HepG2 (cell line): Measurements from ENCODE around the gene PLEKHB2. TPM values are rescaled to one million over a fixed set of nuclear protein-coding genes. Genes with fewer than 3 reads are reported as not detected.

Source experiments
- ARNTL ChIP-seq: sonication (generic); formaldehyde crosslinking; IDR thresholded peaks from 2 replicates; pipeline ENCODE4 v1.4.0; 2020; ENCODE audit warnings: mild to moderate bottlenecking, missing genetic modification reagents
- ATAD3A ChIP-seq: sonication (generic); formaldehyde crosslinking; IDR thresholded peaks from 2 replicates; pipeline ENCODE4 v1.4.0; 2020; ENCODE audit warnings: missing genetic modification reagents
- ATF4 ChIP-seq, 2 experiments: fragments of 450-650 bp in 1 of 2; sonication (generic) in 1 of 2; formaldehyde crosslinking; IDR thresholded peaks; 2 replicates each; pipeline versions ENCODE4 v1.5.0 to v1.8.0; 2020 to 2022; ENCODE audit warnings: mild to moderate bottlenecking in 1 of 2, missing genetic modification reagents in 1 of 2
- CBFB ChIP-seq: sonication (generic); formaldehyde crosslinking; IDR thresholded peaks from 2 replicates; pipeline ENCODE4 v1.4.0; 2020; ENCODE audit warnings: missing genetic modification reagents
- CHD2 ChIP-seq: IDR thresholded peaks from 2 replicates; pipeline ENCODE4 v1.6.1; 2011; ENCODE audit warnings: low read depth, low read length, improper control_type of control experiment
- CREB1 ChIP-seq, 2 experiments: fragments of 450-650 bp in 1 of 2; IDR thresholded peaks; 2 replicates each; pipeline ENCODE4 v1.6.1; 2016 to 2017; ENCODE audit warnings: control low read depth in 1 of 2, mild to moderate bottlenecking in 1 of 2, missing compliant biosample characterization in 1 of 2, missing genetic modification characterization in 1 of 2
- ETV6 ChIP-seq: sonication (generic); formaldehyde crosslinking; conservative IDR thresholded peaks from 2 replicates; pipeline ENCODE4 v1.4.0; 2020; ENCODE audit warnings: missing genetic modification reagents
- FOXK1 ChIP-seq: sonication (generic); formaldehyde crosslinking; IDR thresholded peaks from 2 replicates; pipeline ENCODE4 v1.4.0; 2020; ENCODE audit warnings: low read depth, missing genetic modification reagents, borderline replicate concordance
- FOXK2 ChIP-seq: fragments of 450-650 bp; IDR thresholded peaks from 2 replicates; pipeline ENCODE4 v1.6.1; 2016
- FOXO1 ChIP-seq: sonication (generic); formaldehyde crosslinking; IDR thresholded peaks from 2 replicates; pipeline ENCODE4 v1.4.0; 2020; ENCODE audit warnings: missing genetic modification reagents
- HIVEP1 ChIP-seq: sonication (generic); formaldehyde crosslinking; IDR thresholded peaks from 2 replicates; pipeline ENCODE4 v1.4.0; 2020; ENCODE audit warnings: mild to moderate bottlenecking, missing genetic modification reagents
- ISX ChIP-seq: sonication (generic); formaldehyde crosslinking; conservative IDR thresholded peaks from 2 replicates; pipeline ENCODE4 v1.5.0; 2020; ENCODE audit warnings: missing genetic modification reagents
- NFKB2 ChIP-seq: sonication (generic); formaldehyde crosslinking; IDR thresholded peaks from 2 replicates; pipeline ENCODE4 v1.4.0; 2020; ENCODE audit warnings: missing genetic modification reagents, borderline replicate concordance
- PHF20 ChIP-seq: sonication (generic); formaldehyde crosslinking; IDR thresholded peaks from 2 replicates; pipeline ENCODE4 v1.5.0; 2020; ENCODE audit warnings: mild to moderate bottlenecking, missing genetic modification reagents
- POLR2AphosphoS2 ChIP-seq: IDR thresholded peaks from 2 replicates; pipeline ENCODE4 v1.6.1; 2011; ENCODE audit warnings: low read depth, low read length, improper control_type of control experiment
- PRMT3 ChIP-seq: sonication (generic); formaldehyde crosslinking; IDR thresholded peaks from 2 replicates; pipeline ENCODE4 v1.8.1; 2022; ENCODE audit warnings: low read depth, mild to moderate bottlenecking, moderate library complexity, missing genetic modification reagents, borderline replicate concordance
- SAP130 ChIP-seq: IDR thresholded peaks from 2 replicates; pipeline ENCODE4 v1.6.1; 2016; ENCODE audit warnings: low read depth
- SCMH1 ChIP-seq: sonication (generic); formaldehyde crosslinking; IDR thresholded peaks from 2 replicates; pipeline ENCODE4 v1.9.0; 2021; ENCODE audit warnings: missing genetic modification reagents, mild to moderate bottlenecking, borderline replicate concordance
- SMAD9 ChIP-seq: sonication (generic); formaldehyde crosslinking; IDR thresholded peaks from 2 replicates; pipeline ENCODE4 v1.5.1; 2020; ENCODE audit warnings: mild to moderate bottlenecking, missing genetic modification reagents
- SOX6 ChIP-seq, 2 experiments: fragments of 450-650 bp in 1 of 2; sonication (generic) in 1 of 2; formaldehyde crosslinking in 1 of 2; IDR thresholded peaks; 2 replicates each; pipeline versions ENCODE4 v1.4.0 to v1.6.1; 2017 to 2020; ENCODE audit warnings: antibody characterized with exemption in 1 of 2, mild to moderate bottlenecking in 1 of 2, missing genetic modification reagents in 1 of 2
- TCF12 ChIP-seq, 2 experiments: fragments of 450-650 bp in 1 of 2; sonication (generic) in 1 of 2; formaldehyde crosslinking in 1 of 2; IDR thresholded peaks; 2 replicates each; pipeline versions ENCODE4 v1.6.1 to v1.8.0; 2017 to 2022; ENCODE audit warnings: antibody characterized with exemption in 1 of 2, mild to moderate bottlenecking in 1 of 2, missing genetic modification reagents in 1 of 2, moderate library complexity in 1 of 2
- ZNF256 ChIP-seq: sonication (generic); formaldehyde crosslinking; conservative IDR thresholded peaks from 2 replicates; pipeline ENCODE4 v1.4.0; 2020; ENCODE audit warnings: missing genetic modification reagents
- ZNF33B ChIP-seq: sonication (generic); formaldehyde crosslinking; IDR thresholded peaks from 2 replicates; pipeline ENCODE4 v1.5.1; 2020; ENCODE audit warnings: mild to moderate bottlenecking, missing genetic modification reagents
- ZNF570 ChIP-seq: sonication (generic); formaldehyde crosslinking; IDR thresholded peaks from 2 replicates; pipeline ENCODE4 v1.4.0; 2020; ENCODE audit warnings: mild to moderate bottlenecking, missing genetic modification reagents, borderline replicate concordance
- ZNF615 ChIP-seq: sonication (generic); formaldehyde crosslinking; IDR thresholded peaks from 2 replicates; pipeline ENCODE4 v1.5.0; 2020; ENCODE audit warnings: mild to moderate bottlenecking, missing genetic modification reagents, borderline replicate concordance
- ZNF781 ChIP-seq: sonication (generic); formaldehyde crosslinking; IDR thresholded peaks from 2 replicates; pipeline ENCODE4 v1.5.1; 2020; ENCODE audit warnings: borderline replicate concordance, mild to moderate bottlenecking, missing genetic modification reagents; ENCODE audit errors: not compliant biosample characterization
- polyA plus RNA-seq, 8 experiments: library from polyadenylated mRNA; depleted of rRNA in 3 of 8; stranded (reverse) in 7 of 8; unstranded in 1 of 8; fragments of >200 nt; fragmentation: Illumina TruSeq in 4 of 8; extraction: Trizol in 4 of 8; gene quantifications; 2 replicates each; pipeline versions ENCODE4 v1.2.1 to v1.2.3, GENCODE V29; 2011 to 2016; ENCODE audit warnings: low read depth in 4 of 8, missing spikeins in 1 of 8, mixed read lengths in 1 of 8; ENCODE audit not compliant: insufficient read depth in 1 of 8
- total RNA-seq, 5 experiments: library from RNA; depleted of rRNA; stranded (reverse); fragments of >200 nt; fragmentation: Illumina TruSeq; extraction: Trizol; gene quantifications; 2 replicates each; pipeline ENCODE4 v1.2.3, GENCODE V29; 2016; ENCODE audit warnings: low read depth in 1 of 5
- TF ChIP-seq, protein P1 (sequence below): IDR thresholded peaks from 2 replicates; pipeline ENCODE4 v1.6.1; 2016; ENCODE audit warnings: low read depth, control low read depth

Gene PLEKHB2
- total and polyA plus RNA-seq, 2 of the 13 experiments (the other 11 are each of a cell fraction or from before 2014, with no cell fraction given), result 73.0 to 78.9 TPM

DNA sequence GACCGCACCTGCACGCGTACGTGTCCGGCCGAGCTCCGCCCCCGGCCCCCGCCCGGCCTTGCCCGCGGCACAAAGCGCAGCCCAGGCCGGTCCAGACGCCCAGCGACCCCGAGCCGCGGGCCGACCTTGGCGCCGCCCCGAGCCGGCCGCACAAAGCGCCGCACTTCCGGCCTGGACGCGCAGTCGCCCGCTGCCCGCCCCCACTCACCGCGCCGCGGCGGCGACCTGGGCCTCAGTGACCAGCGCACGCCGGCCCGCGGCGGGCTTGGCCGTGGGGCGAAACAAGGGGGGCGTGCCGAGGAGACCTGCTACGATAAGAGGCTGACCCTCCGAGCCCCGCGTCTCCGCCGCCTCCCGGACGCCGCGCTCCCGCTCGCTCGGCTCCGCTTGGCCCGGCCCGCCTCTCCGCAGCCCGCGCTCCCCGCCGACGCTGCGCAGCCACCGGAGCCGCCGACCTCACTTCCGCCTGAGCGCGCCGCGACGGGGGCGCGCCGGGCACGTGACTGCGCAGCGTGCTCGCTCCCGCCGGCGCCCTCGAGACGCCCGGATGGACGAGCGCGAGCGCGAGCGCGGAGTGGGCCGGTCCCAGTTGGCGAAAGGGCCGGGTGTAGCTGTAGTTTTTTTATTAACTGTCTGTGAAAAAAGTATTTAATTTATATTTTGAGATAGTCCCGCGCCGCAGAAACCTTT is 12.0 kb upstream of the PLEKHB2 start, which contains the start of gene FAM168B (continued):
- peak; percentile 78; the same call in 1 of the 2 replicates for TF ChIP-seq SAP130 (CRISPR knock-in tag)
- no peak; the same call in 1 of the 2 replicates for TF ChIP-seq ETV6 (CRISPR knock-in tag)
- TF ChIP-seq ZNF781 (CRISPR knock-in tag), result no peak
- TF ChIP-seq HIVEP1 (CRISPR knock-in tag), result no peak
- no peak for TF ChIP-seq ATAD3A (CRISPR knock-in tag)
- TF ChIP-seq PRMT3 (CRISPR knock-in tag), result no peak
- TF ChIP-seq CREB1 (IDR thresholded peaks at IDR 0.05), result peak; percentile 67; the same call in 1 of the 2 replicates
- TF ChIP-seq CREB1 (CRISPR knock-in tag; IDR thresholded peaks at IDR 0.05), result no peak
- TF ChIP-seq POLR2AphosphoS2, result peak; percentile 79; the same call in 1 of the 2 replicates
- TF ChIP-seq ZNF33B (CRISPR knock-in tag), result no peak; the same call in 1 of the 2 replicates
- 0 out of 2 replicates have a peak, but pooled peaks have one; percentile 10 for TF ChIP-seq FOXO1 (CRISPR knock-in tag)
- no peak for TF ChIP-seq TCF12 (IDR thresholded peaks at IDR 0.05)
- peak; percentile 57; the same call in 1 of the 2 replicates for TF ChIP-seq TCF12 (CRISPR knock-in tag; IDR thresholded peaks at IDR 0.05)
- peak; percentile 10; the same call in 1 of the 2 replicates for TF ChIP-seq CHD2
- TF ChIP-seq SOX6 (IDR thresholded peaks at IDR 0.05), result no peak
- 0 out of 2 replicates have a peak, but pooled peaks have one; percentile 13 for TF ChIP-seq SOX6 (CRISPR knock-in tag; IDR thresholded peaks at IDR 0.05)
- TF ChIP-seq, protein P1, sequence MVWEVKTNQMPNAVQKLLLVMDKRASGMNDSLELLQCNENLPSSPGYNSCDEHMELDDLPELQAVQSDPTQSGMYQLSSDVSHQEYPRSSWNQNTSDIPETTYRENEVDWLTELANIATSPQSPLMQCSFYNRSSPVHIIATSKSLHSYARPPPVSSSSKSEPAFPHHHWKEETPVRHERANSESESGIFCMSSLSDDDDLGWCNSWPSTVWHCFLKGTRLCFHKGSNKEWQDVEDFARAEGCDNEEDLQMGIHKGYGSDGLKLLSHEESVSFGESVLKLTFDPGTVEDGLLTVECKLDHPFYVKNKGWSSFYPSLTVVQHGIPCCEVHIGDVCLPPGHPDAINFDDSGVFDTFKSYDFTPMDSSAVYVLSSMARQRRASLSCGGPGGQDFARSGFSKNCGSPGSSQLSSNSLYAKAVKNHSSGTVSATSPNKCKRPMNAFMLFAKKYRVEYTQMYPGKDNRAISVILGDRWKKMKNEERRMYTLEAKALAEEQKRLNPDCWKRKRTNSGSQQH (CRISPR knock-in tag), result no peak
- TF ChIP-seq ATF4 (CRISPR knock-in tag; IDR thresholded peaks at IDR 0.05), result no peak
- TF ChIP-seq ZNF570 (CRISPR knock-in tag), result no peak
- TF ChIP-seq ISX, result no peak
- peak; percentile 7; the same call in 1 of the 2 replicates for TF ChIP-seq ARNTL (CRISPR knock-in tag)
- TF ChIP-seq SMAD9 (CRISPR knock-in tag), result no peak
- TF ChIP-seq FOXK1 (CRISPR knock-in tag), result no peak
- TF ChIP-seq FOXK2, result no peak
- no peak for TF ChIP-seq ZNF615 (CRISPR knock-in tag)
- no peak for TF ChIP-seq CBFB (CRISPR knock-in tag)
- TF ChIP-seq ZNF256 (CRISPR knock-in tag), result no peak
- TF ChIP-seq SCMH1 (CRISPR knock-in tag), result no peak
- TF ChIP-seq PHF20, result peak; percentile 64; the same call in 1 of the 2 replicates
- TF ChIP-seq NFKB2 (CRISPR knock-in tag), result 0 out of 2 replicates have a peak, but pooled peaks have one; percentile 9
